Adrenal gland (tissue), 12 donors: ENCODE results near the gene ADORA1. TPM values are rescaled to one million over a fixed set of nuclear protein-coding genes. Genes with fewer than 3 reads are reported as not detected.

Experiments used
- DNase-seq, 7 donors: peaks; one replicate each; pipeline ENCODE4 v3.0.0-alpha.2; 2019 to 2020
- H3K27ac ChIP-seq, 5 donors: fragments of 200-600 bp; sonication (generic) in 4 of 5; 1 replicate in 3 of 5; 2 replicates in 2 of 5; pipeline versions ENCODE4 v1.5.1 to v1.8.0; 2016 to 2020; ENCODE audit warnings: mild to moderate bottlenecking in 1 of 5
- H3K27me3 ChIP-seq: fragments of 200-600 bp; 2 replicates; pipeline ENCODE4 v1.8.0; 2021
- H3K36me3 ChIP-seq, 2 donors: fragments of 200-600 bp; replicated peaks in 1 of 2; 1 replicate in 1 of 2; 2 replicates in 1 of 2; pipeline versions ENCODE4 v1.5.1 to v1.8.0; 2018 to 2022
- H3K4me1 ChIP-seq, 2 donors: fragments of 200-600 bp; replicated peaks in 1 of 2; 1 replicate in 1 of 2; 2 replicates in 1 of 2; pipeline versions ENCODE4 v1.5.1 to v1.8.0; 2018 to 2021
- H3K4me3 ChIP-seq, 4 donors: fragments of 200-600 bp; sonication (generic) in 3 of 4; one replicate each; pipeline ENCODE4 v1.5.1; 2016 to 2018
- H3K9me3 ChIP-seq, 3 donors: fragments of 200-600 bp; sonication (generic) in 1 of 3; replicated peaks in 1 of 3; 1 replicate in 2 of 3; 2 replicates in 1 of 3; pipeline versions ENCODE4 v1.5.1 to v1.8.0; 2016 to 2021
- POLR2A ChIP-seq, 2 donors: fragments of 450-650 bp; IDR thresholded peaks; one replicate each; pipeline ENCODE4 v1.6.1; 2017; ENCODE audit warnings: antibody characterized with exemption in 2 of 2, mild to moderate bottlenecking in 2 of 2, moderate library complexity in 1 of 2
- WGBS, 4 donors: extraction: QIAGEN DNeasy Blood & Tissue Kit in 2 of 4; methylation state at CpG; one replicate each; pipeline versions ENCODE4 v1.1.5 to v1.1.7; 2013 to 2017; 5-methylcytosine and 5-hydroxymethylcytosine counted together
- intact Hi-C, 2 donors: fragments of 100-400 bp; cut with DNase I; formaldehyde crosslinking; loops; one replicate each; pipeline versions ENCODE4 v1.14.1 to v1.15.0; 2022 to 2023
- polyA plus RNA-seq, 3 donors: library from polyadenylated mRNA; stranded (reverse); fragments of 200-250 nt in 2 of 3; fragments of 350-450 nt in 1 of 3; fragmentation: Illumina TruSeq in 1 of 3; extraction: RNeasy Lipid Tissue Mini Kit (QIAGEN cat#74804) in 1 of 3; gene quantifications; one replicate each; pipeline ENCODE4 v1.2.3, GENCODE V29; 2013 to 2014
- total RNA-seq, 9 donors: library from RNA; depleted of rRNA in 4 of 9; stranded (reverse); fragments of >200 nt in 4 of 9; fragments of 120-200 nt in 1 of 9; fragmentation: NEBNext Ultra II Directional in 1 of 9; extraction: Animal tissue kit (Norgen Biotek cat#: 25700) in 1 of 9; gene quantifications; one replicate each; pipeline versions ENCODE4 v1.1.0 to v1.2.4, GENCODE V29; 2013 to 2023
- TF ChIP-seq, protein P1 (sequence below), 6 experiments: fragments of 450-650 bp in 4 of 6; fragments of 200-600 bp in 2 of 6; sonication (generic) in 1 of 6; IDR thresholded peaks; 1 replicate in 5 of 6; 2 replicates in 1 of 6; pipeline versions ENCODE4 v1.5.1 to v1.8.0; 2016 to 2021; ENCODE audit warnings: antibody characterized with exemption in 6 of 6, mild to moderate bottlenecking in 2 of 6, moderate library complexity in 1 of 6
- donor health status: healthy with polysubstance abuse.
- donor health status: Bipolar disorder and iron deficiency.
- donor health status: DM: yes; HTN: yes; CAD: no.
- donor health status: DM: no; HTN: no; CAD: no.
- donor health status: DM: no; HTN: no; CAD: no.
- donor health status: DM: yes; HTN: yes; CAD: no.

ADORA1 gene
- total and polyA plus RNA-seq, 12 donors = 0.14 to 1.7 (median 0.59) TPM

DNA sequence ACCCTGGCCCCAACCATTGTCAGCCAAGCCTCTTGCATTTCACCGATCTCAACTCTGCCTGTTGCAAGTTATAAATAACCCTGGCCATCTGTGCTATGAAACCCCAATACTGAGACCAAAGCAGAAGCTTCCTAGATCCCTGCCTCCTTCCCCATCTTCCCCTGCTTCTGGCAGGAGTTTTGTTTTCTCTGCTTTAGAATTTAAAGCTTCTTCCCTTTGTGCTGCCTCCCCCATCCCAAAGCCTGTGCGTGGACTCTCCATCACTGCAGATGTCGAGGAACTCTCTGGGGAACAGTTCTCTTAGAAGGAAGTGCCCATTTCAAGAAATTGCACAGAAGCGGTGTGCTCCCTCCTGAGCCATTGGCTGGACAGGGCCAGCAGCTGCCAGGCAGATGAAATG is 24.3 kb upstream of the ADORA1 start:
- H3K27me3 ChIP-seq = peaks cover 20% of the 10 kb centered on the region
- WGBS, 4 donors = 61 to 65% (median 63%) methylated on average over 4 of the region's 4 CpGs
- no peak for DNase-seq
- no peaks in the 10 kb centered on the region for H3K9me3 ChIP-seq
- H3K27ac ChIP-seq = no peak overlapping the region
- H3K4me1 ChIP-seq = no peaks in the 10 kb centered on the region
- intact Hi-C loops = no loop called here
- TF ChIP-seq, protein P1, sequence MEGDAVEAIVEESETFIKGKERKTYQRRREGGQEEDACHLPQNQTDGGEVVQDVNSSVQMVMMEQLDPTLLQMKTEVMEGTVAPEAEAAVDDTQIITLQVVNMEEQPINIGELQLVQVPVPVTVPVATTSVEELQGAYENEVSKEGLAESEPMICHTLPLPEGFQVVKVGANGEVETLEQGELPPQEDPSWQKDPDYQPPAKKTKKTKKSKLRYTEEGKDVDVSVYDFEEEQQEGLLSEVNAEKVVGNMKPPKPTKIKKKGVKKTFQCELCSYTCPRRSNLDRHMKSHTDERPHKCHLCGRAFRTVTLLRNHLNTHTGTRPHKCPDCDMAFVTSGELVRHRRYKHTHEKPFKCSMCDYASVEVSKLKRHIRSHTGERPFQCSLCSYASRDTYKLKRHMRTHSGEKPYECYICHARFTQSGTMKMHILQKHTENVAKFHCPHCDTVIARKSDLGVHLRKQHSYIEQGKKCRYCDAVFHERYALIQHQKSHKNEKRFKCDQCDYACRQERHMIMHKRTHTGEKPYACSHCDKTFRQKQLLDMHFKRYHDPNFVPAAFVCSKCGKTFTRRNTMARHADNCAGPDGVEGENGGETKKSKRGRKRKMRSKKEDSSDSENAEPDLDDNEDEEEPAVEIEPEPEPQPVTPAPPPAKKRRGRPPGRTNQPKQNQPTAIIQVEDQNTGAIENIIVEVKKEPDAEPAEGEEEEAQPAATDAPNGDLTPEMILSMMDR (IDR thresholded peaks at IDR 0.05) = no peak
- TF ChIP-seq POLR2A (IDR thresholded peaks at IDR 0.05) = no peak
- no peaks in the 10 kb centered on the region for H3K36me3 ChIP-seq
- no peak overlapping the region for H3K4me3 ChIP-seq

DNA sequence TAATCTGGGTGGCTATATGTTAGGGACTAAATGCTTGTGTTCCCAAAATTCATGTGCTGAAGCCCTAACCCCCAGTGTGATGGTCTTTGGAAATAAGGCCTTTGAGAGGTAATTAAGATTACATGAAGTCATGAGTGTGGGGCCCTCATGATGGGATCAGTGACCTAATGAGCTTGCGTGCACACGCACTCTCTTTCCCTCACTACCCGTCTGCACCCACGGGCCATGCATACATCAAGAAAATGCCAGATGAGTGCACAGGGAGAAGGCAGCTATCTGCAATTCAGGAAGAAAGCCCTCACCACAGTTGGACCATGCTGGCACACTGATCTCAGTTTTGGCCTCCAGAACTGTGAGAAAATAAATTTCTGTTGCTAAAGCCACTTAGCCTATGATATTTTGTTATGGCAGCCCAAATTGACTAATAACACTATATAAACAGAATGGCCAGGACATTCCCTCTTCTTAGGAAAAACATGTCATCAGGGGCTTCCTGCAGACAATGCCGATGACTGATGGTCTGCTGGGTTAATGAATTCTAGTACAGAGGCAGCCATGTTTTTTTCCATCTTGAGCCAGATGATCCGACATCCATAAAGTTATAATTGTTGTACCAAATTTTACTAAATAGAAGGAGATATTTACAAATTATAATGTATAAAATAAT is 23.6 kb upstream of the ADORA1 start:
- no peak for DNase-seq
- 76 to 81% (median 78%) methylated on average over 6 of the region's 6 CpGs for WGBS, 4 donors
- intact Hi-C loops = no loop called here
- H3K27me3 ChIP-seq = peaks cover 21% of the 10 kb centered on the region
- H3K4me1 ChIP-seq = no peaks in the 10 kb centered on the region
- no peak overlapping the region for H3K4me3 ChIP-seq
- no peaks in the 10 kb centered on the region for H3K9me3 ChIP-seq
- TF ChIP-seq, protein P1 (IDR thresholded peaks at IDR 0.05) = no peak
- H3K27ac ChIP-seq = no peak overlapping the region
- H3K36me3 ChIP-seq = no peaks in the 10 kb centered on the region

DNA sequence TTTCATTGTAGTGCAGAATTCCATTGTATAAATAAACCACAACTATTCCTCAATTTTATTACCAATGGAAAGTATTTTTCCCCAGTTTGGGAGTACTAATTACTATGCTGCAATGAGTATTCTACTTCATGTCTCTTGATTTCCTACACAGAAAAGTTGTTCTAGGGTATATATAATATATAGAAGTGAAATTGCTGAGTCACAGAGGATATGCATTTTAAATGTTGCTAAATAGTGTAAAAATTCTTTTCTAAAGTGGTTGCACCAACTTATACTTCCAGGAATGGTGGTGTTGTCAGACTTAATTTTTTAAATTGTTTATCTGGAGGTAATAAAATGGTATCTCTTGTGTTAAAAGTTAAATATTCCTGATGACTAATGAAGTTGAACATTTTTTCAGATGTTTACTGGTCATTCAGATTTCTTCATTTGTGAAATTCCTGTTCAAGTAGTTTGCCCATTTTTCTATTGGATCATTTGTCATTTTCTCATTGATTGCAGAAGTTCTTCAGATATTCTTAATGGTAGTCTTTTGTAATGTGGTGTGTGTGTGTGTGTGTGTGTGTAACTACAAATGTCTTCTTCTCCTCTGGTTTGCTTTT is 22.6 kb upstream of the ADORA1 start:
- Histone ChIP-seq H3K9me3 (no peaks in the 10 kb centered on the region), H3K4me1 (no peaks in the 10 kb centered on the region), H3K27ac (no peak overlapping the region), H3K36me3 (no peaks in the 10 kb centered on the region), H3K27me3 (peaks cover 21% of the 10 kb centered on the region), H3K4me3 (no peak overlapping the region)
- DNase-seq = no peak
- TF ChIP-seq, protein P1 (IDR thresholded peaks at IDR 0.05) = no peak
- TF ChIP-seq POLR2A (IDR thresholded peaks at IDR 0.05) = no peak
- intact Hi-C loops = no loop called here

DNA sequence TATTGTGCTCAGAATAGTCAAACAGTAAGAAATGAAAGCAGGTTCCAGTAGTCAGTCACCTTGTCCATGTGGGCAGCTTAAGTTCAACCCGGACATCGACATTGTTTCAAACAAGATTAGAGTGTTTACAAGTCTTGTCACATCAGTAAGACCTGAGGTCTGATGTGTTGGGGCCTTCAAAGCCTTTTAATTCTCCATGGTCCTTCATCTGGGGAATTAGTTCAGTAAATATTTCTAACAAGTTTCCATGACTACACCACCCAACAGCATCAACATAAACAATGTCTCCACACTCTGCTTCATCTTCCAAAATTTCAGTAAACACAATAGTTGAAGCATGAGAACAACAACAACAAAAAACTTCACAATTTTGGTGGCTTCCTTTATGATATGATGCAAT is 15.1 kb upstream of the ADORA1 start:
- no peak overlapping the region for H3K27ac ChIP-seq
- no peak for DNase-seq
- 56 to 88% (median 70%) methylated on average over 2 of the region's 2 CpGs for WGBS, 4 donors
- TF ChIP-seq, protein P1 (IDR thresholded peaks at IDR 0.05) = no peak
- TF ChIP-seq POLR2A (IDR thresholded peaks at IDR 0.05) = no peak
- no peaks in the 10 kb centered on the region for H3K36me3 ChIP-seq
- intact Hi-C loops = loop anchor here in 1 of 2 donors (10.0 kb wide), 1 partner anchor 68 kb away; no protein-coding TSS in a partner anchor
- no peaks in the 10 kb centered on the region for H3K4me1 ChIP-seq
- H3K9me3 ChIP-seq = no peaks in the 10 kb centered on the region
- H3K4me3 ChIP-seq = no peak overlapping the region
- peaks cover 10% of the 10 kb centered on the region for H3K27me3 ChIP-seq
